Measurements from ENCODE around the gene DOK6.

DOK6 gene

GRCh38 chr18:69755856-69756496, 355.3 kb downstream of the DOK6 start:
- DNase-seq, result no peak

GRCh38 chr18:69757733-69758132, 357.0 kb downstream of the DOK6 start:
- DNase-seq, result no peak

- DNase-seq, result no peak
Observed at GRCh38 chr18:69758458-69758857, 357.8 kb downstream of the DOK6 start.

GRCh38 chr18:69759046-69759445, 358.4 kb downstream of the DOK6 start:
- DNase-seq, result no peak

- DNase-seq, result no peak
Observed at GRCh38 chr18:69763002-69763401, 362.3 kb downstream of the DOK6 start.

- DNase-seq, result no peak
Observed at GRCh38 chr18:69763821-69764220, 363.1 kb downstream of the DOK6 start.

- DNase-seq, result no peak
Observed at GRCh38 chr18:69770238-69770637, 369.6 kb downstream of the DOK6 start.

GRCh38 chr18:69774831-69775230, 374.1 kb downstream of the DOK6 start:
- DNase-seq, result no peak

GRCh38 chr18:69777248-69777647, 376.6 kb downstream of the DOK6 start:
- DNase-seq, result no peak

- DNase-seq, result no peak
Observed at GRCh38 chr18:69778680-69779079, 378.0 kb downstream of the DOK6 start.

GRCh38 chr18:69780851-69781250, 380.2 kb downstream of the DOK6 start:
- DNase-seq, result no peak

- DNase-seq, result no peak
Observed at GRCh38 chr18:69784815-69785214, 384.1 kb downstream of the DOK6 start.

GRCh38 chr18:69785466-69785865, 384.8 kb downstream of the DOK6 start:
- no peak for DNase-seq

GRCh38 chr18:69786427-69786826, 385.7 kb downstream of the DOK6 start:
- no peak for DNase-seq

GRCh38 chr18:69787825-69788547, 387.3 kb downstream of the DOK6 start:
- DNase-seq, result no peak

GRCh38 chr18:69789794-69790193, 389.1 kb downstream of the DOK6 start:
- no peak for DNase-seq

- no peak for DNase-seq
Observed at GRCh38 chr18:69790649-69791048, 390.0 kb downstream of the DOK6 start.

GRCh38 chr18:69795791-69796190, 395.1 kb downstream of the DOK6 start:
- no peak for DNase-seq

GRCh38 chr18:69804776-69805501, 404.3 kb downstream of the DOK6 start:
- DNase-seq, result no peak

GRCh38 chr18:69808399-69808798, 407.7 kb downstream of the DOK6 start:
- DNase-seq, result no peak

GRCh38 chr18:69813559-69813958, 412.9 kb downstream of the DOK6 start:
- no peak for DNase-seq

- no peak for DNase-seq
Observed at GRCh38 chr18:69814861-69815385, 414.2 kb downstream of the DOK6 start.

GRCh38 chr18:69817335-69817940, 416.8 kb downstream of the DOK6 start:
- no peak for DNase-seq

All from left hindlimb (tissue), 1 donor.